Measurements from ENCODE around the gene C3orf49.

- TF ChIP-seq POLR2A (IDR thresholded peaks at IDR 0.05) (no peak), POLR2AphosphoS5 (IDR thresholded peaks at IDR 0.05) (no peak), EP300 (IDR thresholded peaks at IDR 0.05) (no peak)
- TF ChIP-seq, protein P1, sequence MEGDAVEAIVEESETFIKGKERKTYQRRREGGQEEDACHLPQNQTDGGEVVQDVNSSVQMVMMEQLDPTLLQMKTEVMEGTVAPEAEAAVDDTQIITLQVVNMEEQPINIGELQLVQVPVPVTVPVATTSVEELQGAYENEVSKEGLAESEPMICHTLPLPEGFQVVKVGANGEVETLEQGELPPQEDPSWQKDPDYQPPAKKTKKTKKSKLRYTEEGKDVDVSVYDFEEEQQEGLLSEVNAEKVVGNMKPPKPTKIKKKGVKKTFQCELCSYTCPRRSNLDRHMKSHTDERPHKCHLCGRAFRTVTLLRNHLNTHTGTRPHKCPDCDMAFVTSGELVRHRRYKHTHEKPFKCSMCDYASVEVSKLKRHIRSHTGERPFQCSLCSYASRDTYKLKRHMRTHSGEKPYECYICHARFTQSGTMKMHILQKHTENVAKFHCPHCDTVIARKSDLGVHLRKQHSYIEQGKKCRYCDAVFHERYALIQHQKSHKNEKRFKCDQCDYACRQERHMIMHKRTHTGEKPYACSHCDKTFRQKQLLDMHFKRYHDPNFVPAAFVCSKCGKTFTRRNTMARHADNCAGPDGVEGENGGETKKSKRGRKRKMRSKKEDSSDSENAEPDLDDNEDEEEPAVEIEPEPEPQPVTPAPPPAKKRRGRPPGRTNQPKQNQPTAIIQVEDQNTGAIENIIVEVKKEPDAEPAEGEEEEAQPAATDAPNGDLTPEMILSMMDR (IDR thresholded peaks at IDR 0.05) = no peak
Measured at GRCh38 chr3:63860776-63861175, 41.7 kb downstream of the C3orf49 start.
